Cardiac fibroblast (primary cell): Measurements from ENCODE around the gene FBF1.
A peak's percentile ranks its signal among the peaks of the same experiment; 100 is the strongest.

ENCODE experiments used
- DNase-seq, 2 donors: peaks; one replicate each; pipeline versions ENCODE4 v3.0.0 to v3.0.0-alpha.2; 2010; ENCODE audit warnings: low read depth in 2 of 2
- H3K4me3 ChIP-seq, 2 donors: replicated peaks in 1 of 2; 1 replicate in 1 of 2; 2 replicates in 1 of 2; pipeline ENCODE4 v1.5.1; 2011; ENCODE audit warnings: low read depth in 2 of 2, low read length in 2 of 2, mild to moderate bottlenecking in 2 of 2, moderate library complexity in 1 of 2
- CTCF ChIP-seq: IDR thresholded peaks from one replicate; pipeline ENCODE4 v1.5.1; 2011; ENCODE audit warnings: low read depth, mild to moderate bottlenecking, low read length, inconsistent platforms

FBF1 gene

GRCh38 chr17:75906143-75906884, 34.5 kb downstream of the FBF1 start:
- no peak for TF ChIP-seq CTCF
- DNase-seq, result no peak
- no peak overlapping the region for H3K4me3 ChIP-seq

GRCh38 chr17:75904749-75905521, 35.9 kb downstream of the FBF1 start, which contains the start of gene MRPL38:
TSS of gene MRPL38 (minus strand) at chr17:75904884. CDS start at chr17:75904875, 9 bp downstream.
- DNase-seq, result peak; percentile 95 to 96
- TF ChIP-seq CTCF, result peak; percentile 90
- H3K4me3 ChIP-seq, result peak within 1 kb of the TSS; percentile 85

- no peak overlapping the region for H3K4me3 ChIP-seq
- TF ChIP-seq CTCF, result no peak
- DNase-seq, result no peak
These were observed 38.4 kb downstream of the FBF1 start for GRCh38 chr17:75902406-75902805.

GRCh38 chr17:75901727-75902126, 39.1 kb downstream of the FBF1 start:
- H3K4me3 ChIP-seq, result no peak overlapping the region
- no peak for DNase-seq
- TF ChIP-seq CTCF, result no peak

- no peak overlapping the region for H3K4me3 ChIP-seq
- DNase-seq, result no peak
- TF ChIP-seq CTCF, result no peak
These were observed 39.9 kb downstream of the FBF1 start for GRCh38 chr17:75900691-75901533.

GRCh38 chr17:75899767-75900468, 40.9 kb downstream of the FBF1 start:
- H3K4me3 ChIP-seq, result no peak overlapping the region
- no peak for DNase-seq
- no peak for TF ChIP-seq CTCF
